ENCODE measurements around the gene GJB5.

DNA sequence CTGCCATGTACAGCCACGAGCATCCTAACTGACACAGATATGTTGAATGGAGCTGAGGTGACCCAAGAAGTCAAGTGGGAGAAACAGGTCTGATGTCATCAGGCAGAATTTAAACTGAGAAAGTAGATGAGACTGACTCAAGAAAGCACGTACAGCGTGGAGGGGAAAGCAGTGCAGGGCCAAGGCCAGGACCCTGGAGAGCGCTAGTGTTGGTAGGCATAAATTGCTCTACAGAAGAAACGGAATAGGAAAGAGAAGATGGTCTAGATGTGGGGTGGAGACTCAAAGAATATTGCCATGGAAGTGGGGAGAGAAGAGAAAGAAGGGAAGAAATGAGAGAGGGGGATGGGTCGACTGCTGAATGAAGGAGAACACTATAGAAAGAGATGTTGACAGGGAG is 45.3 kb upstream of the GJB5 start:
- TF ChIP-seq CTCF (conservative IDR thresholded peaks at IDR 0.05) (no peak), EZH2 (IDR thresholded peaks at IDR 0.05; ENCODE audit: low read depth) (no peak)
